PC-9 (cell line): ENCODE results near the gene TNMD. TPM values are rescaled to one million over a fixed set of nuclear protein-coding genes. Genes with fewer than 3 reads are reported as not detected.

Source experiments
- BruUV-seq: library from RNA; stranded (reverse); fragments of 400-500 nt; replicated peaks from 2 replicates; lab custom pipeline; 2021; lab: Mats Ljungman, UMichigan
- CTCF ChIA-PET: fragments of 300-600 bp; sonication (Branson Sonifier 250); formaldehyde crosslinking; loops from one replicate; lab custom pipeline; 2022; ENCODE audit warnings: antibody characterized with exemption; lab: Charles Lee
- POLR2A ChIA-PET: fragments of 300-600 bp; sonication (Branson Sonifier 250); formaldehyde crosslinking; loops from one replicate; lab custom pipeline; 2022; ENCODE audit warnings: antibody characterized with exemption; ENCODE audit not compliant: unreplicated experiment; lab: Charles Lee
- DNase-seq, 2 experiments: peaks; one replicate each; pipeline versions ENCODE4 v3.0.0 to v3.0.0-alpha.2; 2015 to 2022; ENCODE audit warnings: mixed read lengths in 1 of 2
- H2AFZ ChIP-seq: fragments of 200-600 bp; sonication (generic); 2 replicates; pipeline ENCODE4 v1.8.1; 2017; ENCODE audit warnings: antibody characterized with exemption
- H3F3A ChIP-seq: fragments of 200-600 bp; sonication (generic); 2 replicates; pipeline ENCODE4 v1.8.1; 2017; ENCODE audit warnings: antibody characterized with exemption, mild to moderate bottlenecking, low read depth; ENCODE audit not compliant: insufficient read depth
- H3K27ac ChIP-seq: fragments of 200-600 bp; sonication (generic); 2 replicates; pipeline ENCODE4 v1.6.1; 2016; ENCODE audit warnings: mixed run types
- H3K27me3 ChIP-seq: fragments of 200-600 bp; sonication (generic); 2 replicates; pipeline ENCODE4 v1.6.1; 2016; ENCODE audit warnings: low read depth, mixed run types; ENCODE audit not compliant: insufficient read depth
- H3K36me3 ChIP-seq: fragments of 200-600 bp; sonication (generic); 2 replicates; pipeline ENCODE4 v1.6.1; 2016; ENCODE audit warnings: low read depth, mixed run types
- H3K4me1 ChIP-seq: fragments of 200-600 bp; sonication (generic); replicated peaks from 2 replicates; pipeline ENCODE4 v1.6.1; 2016; ENCODE audit warnings: mixed run types; ENCODE audit not compliant: insufficient read depth
- H3K4me2 ChIP-seq: fragments of 200-600 bp; sonication (generic); 2 replicates; pipeline ENCODE4 v1.6.1; 2017; ENCODE audit warnings: mixed run types
- H3K4me3 ChIP-seq: fragments of 200-600 bp; sonication (generic); 2 replicates; pipeline ENCODE4 v1.6.1; 2016; ENCODE audit warnings: mixed run types
- H3K79me2 ChIP-seq: fragments of 200-600 bp; sonication (generic); 2 replicates; pipeline ENCODE4 v1.6.1; 2017; ENCODE audit warnings: low read depth, mixed run types
- H3K9me2 ChIP-seq: fragments of 200-600 bp; sonication (generic); 2 replicates; pipeline ENCODE4 v1.8.1; 2017; ENCODE audit warnings: mild to moderate bottlenecking; ENCODE audit not compliant: insufficient read depth
- H3K9me3 ChIP-seq: fragments of 200-600 bp; sonication (generic); 2 replicates; pipeline ENCODE4 v1.8.1; 2016; ENCODE audit warnings: low read depth; ENCODE audit not compliant: insufficient read depth
- H4K20me1 ChIP-seq: fragments of 200-600 bp; sonication (generic); 2 replicates; pipeline ENCODE4 v1.8.1; 2017; ENCODE audit not compliant: insufficient read depth
- CTCF ChIP-seq: fragments of 200-600 bp; sonication (generic); conservative IDR thresholded peaks from 2 replicates; pipeline ENCODE4 v1.6.1; 2017; ENCODE audit warnings: mixed run types, antibody characterized with exemption, mild to moderate bottlenecking, moderate library complexity
- EZH2 ChIP-seq: fragments of 200-600 bp; sonication (generic); IDR thresholded peaks from 2 replicates; pipeline ENCODE4 v1.8.0; 2017; ENCODE audit warnings: antibody characterized with exemption, low read depth
- intact Hi-C: fragments of 100-400 bp; cut with micrococcal nuclease; formaldehyde crosslinking; loops from one replicate; pipeline ENCODE4 v1.10.0; 2022; ENCODE audit not compliant: unreplicated experiment
- total RNA-seq: library from RNA; stranded (reverse); gene quantifications from 2 replicates; pipeline ENCODE4 v1.2.3, GENCODE V29; 2021

Gene TNMD
- total RNA-seq, 1 experiment from 2014 or later = not detected

- Histone ChIP-seq H3K9me2 (no peaks in the 10 kb centered on the region), H3K9me3 (no peaks in the 10 kb centered on the region), H3K79me2 (no peaks in the 10 kb centered on the region), H3K4me1 (no peaks in the 10 kb centered on the region), H4K20me1 (no peaks in the 10 kb centered on the region), H2AFZ (no peak overlapping the region), H3F3A (no peaks in the 10 kb centered on the region), H3K27me3 (no peaks in the 10 kb centered on the region), H3K4me3 (no peak overlapping the region), H3K4me2 (no peak overlapping the region), H3K27ac (no peak overlapping the region), H3K36me3 (no peaks in the 10 kb centered on the region)
- POLR2A ChIA-PET = no interaction called here
- intact Hi-C loops = no loop called here
- DNase-seq = no peak
- no TSS peak for BruUV-seq
- no peak for TF ChIP-seq CTCF
- TF ChIP-seq EZH2 = no peak
- CTCF ChIA-PET = no interaction called here
Observed at GRCh38 chrX:100596601-100597000, 11.9 kb downstream of the TNMD start.

- POLR2A ChIA-PET = no interaction called here
- no peak overlapping the region for H3K4me2 ChIP-seq
- H3K27ac ChIP-seq = no peak overlapping the region
- DNase-seq = no peak
- no peaks in the 10 kb centered on the region for H3K27me3 ChIP-seq
- no peaks in the 10 kb centered on the region for H3F3A ChIP-seq
- BruUV-seq = no TSS peak
- H4K20me1 ChIP-seq = no peaks in the 10 kb centered on the region
- no peaks in the 10 kb centered on the region for H3K9me2 ChIP-seq
- intact Hi-C loops = no loop called here
- H3K9me3 ChIP-seq = no peaks in the 10 kb centered on the region
- H3K4me3 ChIP-seq = no peak overlapping the region
- no peaks in the 10 kb centered on the region for H3K4me1 ChIP-seq
- no peaks in the 10 kb centered on the region for H3K36me3 ChIP-seq
- no peak overlapping the region for H2AFZ ChIP-seq
- no peak for TF ChIP-seq EZH2
- TF ChIP-seq CTCF = no peak
- CTCF ChIA-PET = no interaction called here
- no peaks in the 10 kb centered on the region for H3K79me2 ChIP-seq
Observed at GRCh38 chrX:100599456-100599855, 14.7 kb downstream of the TNMD start.

- ChIA-PET CTCF (no interaction called here), POLR2A (no interaction called here)
- intact Hi-C loops = no loop called here
- H3K4me3 ChIP-seq = no peak overlapping the region
- no peaks in the 10 kb centered on the region for H3K27me3 ChIP-seq
- H3K79me2 ChIP-seq = no peaks in the 10 kb centered on the region
- H3K4me1 ChIP-seq = no peaks in the 10 kb centered on the region
- TF ChIP-seq EZH2 (no peak), CTCF (no peak)
- H3K36me3 ChIP-seq = no peaks in the 10 kb centered on the region
- H3K9me3 ChIP-seq = no peaks in the 10 kb centered on the region
- no TSS peak for BruUV-seq
- no peak overlapping the region for H3K27ac ChIP-seq
- no peaks in the 10 kb centered on the region for H3K9me2 ChIP-seq
- H3F3A ChIP-seq = no peaks in the 10 kb centered on the region
- no peak for DNase-seq
- H2AFZ ChIP-seq = no peak overlapping the region
- H3K4me2 ChIP-seq = no peak overlapping the region
- no peaks in the 10 kb centered on the region for H4K20me1 ChIP-seq
Observed at GRCh38 chrX:100600340-100600739, 15.6 kb downstream of the TNMD start.
